ENCODE results near the gene GSTM5. TPM values are rescaled to one million over a fixed set of nuclear protein-coding genes. Genes with fewer than 3 reads are reported as not detected.
"Not testable (repeated sequence)": the region's sequence is repeated elsewhere in the genome, so short reads cannot be mapped to it uniquely, and the experiment has no call there.

Gene GSTM5
- total and polyA plus RNA-seq, 2 of the 4 experiments (the other 2 are of a cell fraction): 0.36 to 1.2 TPM

GRCh38 chr1:109766991-109767636 lies 55.1 kb downstream of the GSTM5 start:
- POLR2A ChIA-PET (ENCODE audit: unreplicated experiment); H3K23ac ChIP-seq (ENCODE audit: low read depth, low read length); H2BK20ac ChIP-seq (ENCODE audit: low read depth, low read length); H4K91ac ChIP-seq (ENCODE audit: insufficient read depth, low read depth, low read length); ATAC-seq (ENCODE audit: low read depth); in situ Hi-C loops (cut with MboI; ENCODE audit: low sequenced_read_pairs); H3K56ac ChIP-seq (ENCODE audit: extremely low read depth, insufficient read depth, low read length); H3K9ac ChIP-seq (ENCODE audit: low read depth, low read length); H3K9me3 ChIP-seq (ENCODE audit: control insufficient read depth, insufficient read depth, low read length); H3K18ac ChIP-seq (ENCODE audit: low read depth, low read length); H4K5ac ChIP-seq (ENCODE audit: low read depth, low read length); BruUV-seq (replicated peaks); H2AK5ac ChIP-seq (ENCODE audit: low read depth, low read length); H3K4me2 ChIP-seq (ENCODE audit: low read depth, low read length); dilution Hi-C loops (cut with HindIII; ENCODE audit: low sequenced_read_pairs, unreplicated experiment); H2BK5ac ChIP-seq (ENCODE audit: low read depth, low read length, poor library complexity, severe bottlenecking); H3K27me3 ChIP-seq (ENCODE audit: control insufficient read depth, insufficient read depth, low read length); H4K20me1 ChIP-seq (ENCODE audit: insufficient read depth, low read length); H2AK9ac ChIP-seq (replicated peaks; ENCODE audit: low read depth, low read length, poor library complexity); H2BK120ac ChIP-seq (ENCODE audit: low read depth, low read length); H3K27ac ChIP-seq (ENCODE audit: insufficient read depth, low read length); H2AFZ ChIP-seq (replicated peaks; ENCODE audit: low read length, poor library complexity); DNase-seq; H3K4ac ChIP-seq (ENCODE audit: low read depth, low read length); H4K8ac ChIP-seq (ENCODE audit: low read depth in 2 of 2, low read length in 2 of 2); H2BK15ac ChIP-seq (ENCODE audit: low read depth, low read length); H3K14ac ChIP-seq (replicated peaks; ENCODE audit: low read depth, low read length); CTCF ChIA-PET; H3K4me3 ChIP-seq (ENCODE audit: insufficient read depth, low read depth, low read length); H3K79me1 ChIP-seq (ENCODE audit: low read depth in 1 of 2, low read length in 2 of 2); intact Hi-C loops (cut with micrococcal nuclease); H3K36me3 ChIP-seq (ENCODE audit: control insufficient read depth, insufficient read depth, low read length): not testable (repeated sequence)
- 75% methylated on average over 11 of the region's 17 CpGs; no CpG with 5 or more reads in 1 of the 2 experiments for WGBS, 2 experiments (ENCODE audit: extremely low coverage in 2 of 2, insufficient read length in 1 of 2)
- Histone ChIP-seq H3K4me1 (ENCODE audit: control insufficient read depth, insufficient read depth, low read length) (peaks cover 24% of the 10 kb centered on the region), H3K9me1 (ENCODE audit: insufficient read depth, low read length) (peaks cover 33% of the 10 kb centered on the region)

Other genes starting within 250 kb of the GSTM5 start
- gene SYPL2, start 245.7 kb upstream of the GSTM5 start, total RNA-seq (2012; rRNA removed): under 0.01 TPM in 2 replicates
- 0.55 and 0.65 TPM in 2 replicates for gene SYPL2, start 245.7 kb upstream of the GSTM5 start, polyA plus RNA-seq (2012; rRNA removed)
- 1.3 and 1.7 TPM in 2 replicates for gene ATXN7L2, start 228.3 kb upstream of the GSTM5 start, total RNA-seq (2012; rRNA removed)
- gene ATXN7L2, start 228.3 kb upstream of the GSTM5 start, polyA plus RNA-seq (2012; rRNA removed): 4.8 and 6.4 TPM in 2 replicates
- gene CYB561D1, start 218.2 kb upstream of the GSTM5 start, total RNA-seq (2012; rRNA removed): 3.6 and 5.7 TPM in 2 replicates
- gene CYB561D1, start 218.2 kb upstream of the GSTM5 start, polyA plus RNA-seq (2012; rRNA removed): 5.6 and 8.1 TPM in 2 replicates
- gene AMIGO1, start 202.5 kb upstream of the GSTM5 start, total RNA-seq (2012; rRNA removed): 1.4 and 1.6 TPM in 2 replicates
- 1.5 TPM in 2 replicates for gene AMIGO1, start 202.5 kb upstream of the GSTM5 start, polyA plus RNA-seq (2012; rRNA removed)
- gene GPR61, start 172.4 kb upstream of the GSTM5 start, total RNA-seq (2012; rRNA removed): under 0.01 TPM in 1 of 2 replicates, not detected in the other
- not detected in 2 replicates for gene GPR61, start 172.4 kb upstream of the GSTM5 start, polyA plus RNA-seq (2012; rRNA removed)
- 14.9 and 25.0 TPM in 2 replicates for gene GNAI3, start 163.6 kb upstream of the GSTM5 start, total RNA-seq (2012; rRNA removed)
- 4.8 and 5.9 TPM in 2 replicates for gene GNAI3, start 163.6 kb upstream of the GSTM5 start, polyA plus RNA-seq (2012; rRNA removed)
- 0.28 and 0.36 TPM in 2 replicates for gene GNAT2, start 92.6 kb upstream of the GSTM5 start, total RNA-seq (2012; rRNA removed)
- 0.17 and 0.26 TPM in 2 replicates for gene GNAT2, start 92.6 kb upstream of the GSTM5 start, polyA plus RNA-seq (2012; rRNA removed)
- 50.3 and 61.5 TPM in 2 replicates for gene AMPD2, start 92.4 kb upstream of the GSTM5 start, total RNA-seq (2012; rRNA removed)
- 103 and 116 TPM in 2 replicates for gene AMPD2, start 92.4 kb upstream of the GSTM5 start, polyA plus RNA-seq (2012; rRNA removed)
- 6.4 and 10.4 TPM in 2 replicates for gene GSTM4, start 56.2 kb upstream of the GSTM5 start, total RNA-seq (2012; rRNA removed)
- gene GSTM4, start 56.2 kb upstream of the GSTM5 start, polyA plus RNA-seq (2012; rRNA removed): 37.8 and 42.2 TPM in 2 replicates
- 6.9 and 10.2 TPM in 2 replicates for gene GSTM2, start 44.2 kb upstream of the GSTM5 start, total RNA-seq (2012; rRNA removed)
- gene GSTM2, start 44.2 kb upstream of the GSTM5 start, polyA plus RNA-seq (2012; rRNA removed): 85.5 and 93.9 TPM in 2 replicates
- gene GSTM1, start 24.4 kb upstream of the GSTM5 start, total RNA-seq (2012; rRNA removed): not detected in 2 replicates
- not detected in 2 replicates for gene GSTM1, start 24.4 kb upstream of the GSTM5 start, polyA plus RNA-seq (2012; rRNA removed)
- 101 and 131 TPM in 2 replicates for gene GSTM3, start 28.8 kb downstream of the GSTM5 start, total RNA-seq (2012; rRNA removed)
- 97.4 and 102 TPM in 2 replicates for gene GSTM3, start 28.8 kb downstream of the GSTM5 start, polyA plus RNA-seq (2012; rRNA removed)
- gene EPS8L3, start 51.7 kb downstream of the GSTM5 start, total RNA-seq (2012; rRNA removed): not detected in 2 replicates
- not detected in 2 replicates for gene EPS8L3, start 51.7 kb downstream of the GSTM5 start, polyA plus RNA-seq (2012; rRNA removed)
- gene CSF1, start 198.6 kb downstream of the GSTM5 start, total RNA-seq (2012; rRNA removed): 9.4 and 14.3 TPM in 2 replicates
- 22.0 and 25.6 TPM in 2 replicates for gene CSF1, start 198.6 kb downstream of the GSTM5 start, polyA plus RNA-seq (2012; rRNA removed)